Ovary (tissue), 3 donors: ENCODE measurements around the gene CDH23.

ENCODE experiments used
- POLR2A ChIP-seq: fragments of 450-650 bp; IDR thresholded peaks from one replicate; pipeline ENCODE4 v1.6.1; 2017; ENCODE audit warnings: antibody characterized with exemption, mild to moderate bottlenecking, moderate library complexity
- TF ChIP-seq, protein P1 (sequence below), 3 donors: fragments of 450-650 bp in 2 of 3; fragments of 200-600 bp in 1 of 3; IDR thresholded peaks; one replicate each; pipeline versions ENCODE4 v1.5.1 to v1.8.0; 2016 to 2022; ENCODE audit warnings: antibody characterized with exemption in 3 of 3, mild to moderate bottlenecking in 1 of 3
- donor health status: DM: no; HTN: no; CAD: no.

DNA sequence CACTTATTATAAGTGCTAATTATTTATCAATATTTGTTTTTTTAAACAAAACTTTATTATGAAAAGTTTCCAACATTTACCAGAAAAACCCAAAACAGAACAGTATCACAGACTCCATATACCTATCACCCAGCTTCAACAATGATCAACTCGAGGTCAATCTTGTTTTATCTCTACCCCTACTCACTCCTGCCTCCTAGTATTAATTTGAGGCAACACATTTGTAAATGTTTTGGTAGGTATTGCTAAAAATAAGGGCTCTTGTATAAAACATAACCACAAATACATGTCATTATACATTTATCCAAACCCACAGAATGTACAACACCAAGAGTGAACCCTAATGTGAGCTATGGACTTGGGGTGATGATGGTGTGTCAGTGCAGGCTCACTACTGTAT, 15.9 kb upstream of the CDH23 start:
- TF ChIP-seq, protein P1, sequence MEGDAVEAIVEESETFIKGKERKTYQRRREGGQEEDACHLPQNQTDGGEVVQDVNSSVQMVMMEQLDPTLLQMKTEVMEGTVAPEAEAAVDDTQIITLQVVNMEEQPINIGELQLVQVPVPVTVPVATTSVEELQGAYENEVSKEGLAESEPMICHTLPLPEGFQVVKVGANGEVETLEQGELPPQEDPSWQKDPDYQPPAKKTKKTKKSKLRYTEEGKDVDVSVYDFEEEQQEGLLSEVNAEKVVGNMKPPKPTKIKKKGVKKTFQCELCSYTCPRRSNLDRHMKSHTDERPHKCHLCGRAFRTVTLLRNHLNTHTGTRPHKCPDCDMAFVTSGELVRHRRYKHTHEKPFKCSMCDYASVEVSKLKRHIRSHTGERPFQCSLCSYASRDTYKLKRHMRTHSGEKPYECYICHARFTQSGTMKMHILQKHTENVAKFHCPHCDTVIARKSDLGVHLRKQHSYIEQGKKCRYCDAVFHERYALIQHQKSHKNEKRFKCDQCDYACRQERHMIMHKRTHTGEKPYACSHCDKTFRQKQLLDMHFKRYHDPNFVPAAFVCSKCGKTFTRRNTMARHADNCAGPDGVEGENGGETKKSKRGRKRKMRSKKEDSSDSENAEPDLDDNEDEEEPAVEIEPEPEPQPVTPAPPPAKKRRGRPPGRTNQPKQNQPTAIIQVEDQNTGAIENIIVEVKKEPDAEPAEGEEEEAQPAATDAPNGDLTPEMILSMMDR (IDR thresholded peaks at IDR 0.05) = no peak
- TF ChIP-seq POLR2A = no peak
